HL-60 (cell line): ENCODE results near the gene TTC28.
A peak's percentile ranks its signal among the peaks of the same experiment; 100 is the strongest.
"Not testable (repeated sequence)": the region's sequence is repeated elsewhere in the genome, so short reads cannot be mapped to it uniquely, and the experiment has no call there.

Experiments used
- DNase-seq, 2 experiments: peaks; one replicate each; pipeline ENCODE4 v3.0.0-alpha.2; 2010 to 2020; ENCODE audit warnings: low read depth in 1 of 2, low spot score in 1 of 2
- H3K27ac ChIP-seq: fragments of 250-450 bp; sonication (Bioruptor Pico); replicated peaks from 2 replicates; pipeline ENCODE4 v1.5.1; 2020; ENCODE audit warnings: mild to moderate bottlenecking, moderate library complexity
- H3K27me3 ChIP-seq: fragments of 250-450 bp; sonication (Bioruptor Pico); 2 replicates; pipeline ENCODE4 v1.5.1; 2021; ENCODE audit warnings: mild to moderate bottlenecking, moderate library complexity; ENCODE audit not compliant: insufficient read depth, poor library complexity, severe bottlenecking
- H3K4me3 ChIP-seq: replicated peaks from 2 replicates; pipeline ENCODE4 v1.5.1; 2011; ENCODE audit warnings: mild to moderate bottlenecking, control low read depth, low read length; ENCODE audit not compliant: insufficient read depth
- CTCF ChIP-seq: IDR thresholded peaks from one replicate; pipeline ENCODE4 v1.5.1; 2011; ENCODE audit warnings: low read length, control low read depth, inconsistent platforms; ENCODE audit not compliant: insufficient read depth
- GABPA ChIP-seq: IDR thresholded peaks from 2 replicates; pipeline ENCODE4 v1.6.1; 2012; ENCODE audit warnings: low read depth
- POLR2AphosphoS5 ChIP-seq: IDR thresholded peaks from 2 replicates; pipeline ENCODE4 v1.6.1; 2012; ENCODE audit warnings: low read depth
- REST ChIP-seq: IDR thresholded peaks from 2 replicates; pipeline ENCODE4 v1.6.1; 2012; ENCODE audit warnings: low read depth; ENCODE audit not compliant: insufficient replicate concordance
- SPI1 ChIP-seq: IDR thresholded peaks from 2 replicates; pipeline ENCODE4 v1.6.1; 2012; ENCODE audit warnings: low read depth, mild to moderate bottlenecking, borderline replicate concordance

Gene TTC28

GRCh38 chr22:28574159-28574788 lies 105.4 kb downstream of the TTC28 start:
- no peaks in the 10 kb centered on the region for H3K27me3 ChIP-seq
- DNase-seq = peak in 1 of 2 experiments; percentile 19
- peak; percentile 78 for TF ChIP-seq SPI1
- no peak for TF ChIP-seq CTCF
- TF ChIP-seq GABPA = no peak
- TF ChIP-seq POLR2AphosphoS5 = no peak
- no peak for TF ChIP-seq REST
- 0 out of 2 replicates have a peak overlapping the region, but pooled peaks have one; percentile 18 for H3K27ac ChIP-seq
- no peak overlapping the region for H3K4me3 ChIP-seq

- no peak for DNase-seq
- H3K27me3 ChIP-seq = no peaks in the 10 kb centered on the region
- H3K27ac ChIP-seq = no peak overlapping the region
- TF ChIP-seq POLR2AphosphoS5 = no peak
- TF ChIP-seq GABPA = no peak
- no peak for TF ChIP-seq SPI1
- TF ChIP-seq REST = no peak
- TF ChIP-seq CTCF = no peak
- H3K4me3 ChIP-seq = no peak overlapping the region
These were observed 108.8 kb downstream of the TTC28 start for GRCh38 chr22:28570696-28571373.

GRCh38 chr22:28568974-28569373 lies 110.7 kb downstream of the TTC28 start:
- not testable (repeated sequence) for H3K27ac ChIP-seq, H3K27me3 ChIP-seq, H3K4me3 ChIP-seq, DNase-seq

GRCh38 chr22:28568099-28568498 lies 111.5 kb downstream of the TTC28 start:
- DNase-seq = no peak
- H3K27me3 ChIP-seq = no peaks in the 10 kb centered on the region
- H3K4me3 ChIP-seq = no peak overlapping the region
- no peak overlapping the region for H3K27ac ChIP-seq
- TF ChIP-seq GABPA = no peak
- TF ChIP-seq SPI1 = no peak
- TF ChIP-seq REST = no peak
- TF ChIP-seq CTCF = no peak
- TF ChIP-seq POLR2AphosphoS5 = no peak

GRCh38 chr22:28566920-28567499 lies 112.6 kb downstream of the TTC28 start:
- H3K4me3 ChIP-seq, H3K27ac ChIP-seq, H3K27me3 ChIP-seq, DNase-seq: not testable (repeated sequence)
